Ishikawa (cell line): ENCODE data around the gene PLIN3.

ENCODE experiments used
- EP300 ChIP-seq: IDR thresholded peaks from 2 replicates; pipeline ENCODE4 v1.6.1; 2012; ENCODE audit warnings: borderline replicate concordance
- FOXM1 ChIP-seq: IDR thresholded peaks from 2 replicates; pipeline ENCODE4 v1.6.1; 2012; ENCODE audit warnings: low read depth, borderline replicate concordance
- RAD21 ChIP-seq: IDR thresholded peaks from 2 replicates; pipeline ENCODE4 v1.6.1; 2012; ENCODE audit warnings: low read depth
- TEAD4 ChIP-seq: IDR thresholded peaks from 2 replicates; pipeline ENCODE4 v1.6.1; 2012

GRCh38 chr19:4849019-4849418, 18.4 kb downstream of the PLIN3 start:
- TF ChIP-seq FOXM1 = no peak
- no peak for TF ChIP-seq EP300
- no peak for TF ChIP-seq TEAD4
- no peak for TF ChIP-seq RAD21
